Activated T-helper 1 cell treated with anti-CD3 and anti-CD28 coated beads, Interleukin-12 subunit alpha, Interleukin-12 subunit beta, Interleukin-2, Interleukin-4 antibody, amounts not matched to agents 30 ng/mL and 10 ng/mL and 1 ng/mL, durations not matched to agents 14 hours and 24 hours and 36 hours (primary cell): ENCODE results near the gene LRRC4B. TPM values are rescaled to one million over a fixed set of nuclear protein-coding genes. Genes with fewer than 3 reads are reported as not detected.
"Not testable (repeated sequence)": the region's sequence is repeated elsewhere in the genome, so short reads cannot be mapped to it uniquely, and the experiment has no call there.

Source experiments
- DNase-seq: peaks from one replicate; pipeline ENCODE4 v3.0.0; 2021; ENCODE audit warnings: low spot score
- H3K27ac Mint-ChIP-seq: one replicate; pipeline ENCODE4 v1.8.0; 2021; ENCODE audit warnings: mild to moderate bottlenecking, mixed read lengths
- H3K27me3 Mint-ChIP-seq: one replicate; pipeline ENCODE4 v1.8.0; 2022; ENCODE audit warnings: mild to moderate bottlenecking, moderate library complexity, mixed read lengths; ENCODE audit not compliant: insufficient read depth
- H3K36me3 Mint-ChIP-seq: one replicate; pipeline ENCODE4 v1.8.0; 2021; ENCODE audit warnings: low read depth, mixed read lengths
- H3K4me1 Mint-ChIP-seq: one replicate; pipeline ENCODE4 v1.8.0; 2021; ENCODE audit warnings: low read depth, mixed read lengths
- H3K4me3 Mint-ChIP-seq: one replicate; pipeline ENCODE4 v1.8.0; 2021; ENCODE audit warnings: mild to moderate bottlenecking, moderate library complexity, mixed read lengths
- H3K9me3 Mint-ChIP-seq: one replicate; pipeline ENCODE4 v1.8.0; 2021; ENCODE audit warnings: mixed read lengths
- intact Hi-C: fragments of 100-400 bp; cut with micrococcal nuclease; formaldehyde crosslinking; loops from one replicate; pipeline ENCODE4 v1.15.1; 2024
- total RNA-seq: library from RNA; stranded (reverse); gene quantifications from 2 replicates; pipeline ENCODE4 v1.2.3, GENCODE V29; 2022

The LRRC4B gene
- total RNA-seq, 1 donor from 2014 or later: 0.05 TPM

DNA sequence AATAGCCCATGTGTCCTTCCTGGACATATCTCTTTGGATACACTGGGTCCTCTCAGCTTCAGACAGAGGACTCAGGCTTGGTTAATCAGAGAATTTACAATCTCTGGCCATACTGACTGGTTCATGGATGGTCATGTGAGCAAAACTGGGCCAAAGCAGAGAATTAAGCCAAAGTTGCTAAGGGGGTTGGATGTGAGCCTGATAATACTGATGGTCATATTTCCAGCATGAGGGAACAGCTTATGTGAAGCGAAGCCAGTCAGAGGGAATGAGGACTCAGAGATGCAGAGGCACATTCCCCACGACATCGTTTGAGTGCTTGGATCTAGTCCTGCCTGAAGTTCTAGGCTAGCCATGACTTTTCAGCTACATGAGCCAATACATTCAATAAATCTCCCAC, 22.0 kb upstream of the LRRC4B start:
- peaks cover 9% of the 10 kb centered on the region for H3K27me3 Mint-ChIP-seq
- H3K27ac Mint-ChIP-seq: no peak overlapping the region
- no peak overlapping the region for H3K4me3 Mint-ChIP-seq
- H3K9me3 Mint-ChIP-seq: no peaks in the 10 kb centered on the region
- intact Hi-C loops: no loop called here
- no peaks in the 10 kb centered on the region for H3K4me1 Mint-ChIP-seq
- H3K36me3 Mint-ChIP-seq: no peaks in the 10 kb centered on the region
- DNase-seq: no peak

DNA sequence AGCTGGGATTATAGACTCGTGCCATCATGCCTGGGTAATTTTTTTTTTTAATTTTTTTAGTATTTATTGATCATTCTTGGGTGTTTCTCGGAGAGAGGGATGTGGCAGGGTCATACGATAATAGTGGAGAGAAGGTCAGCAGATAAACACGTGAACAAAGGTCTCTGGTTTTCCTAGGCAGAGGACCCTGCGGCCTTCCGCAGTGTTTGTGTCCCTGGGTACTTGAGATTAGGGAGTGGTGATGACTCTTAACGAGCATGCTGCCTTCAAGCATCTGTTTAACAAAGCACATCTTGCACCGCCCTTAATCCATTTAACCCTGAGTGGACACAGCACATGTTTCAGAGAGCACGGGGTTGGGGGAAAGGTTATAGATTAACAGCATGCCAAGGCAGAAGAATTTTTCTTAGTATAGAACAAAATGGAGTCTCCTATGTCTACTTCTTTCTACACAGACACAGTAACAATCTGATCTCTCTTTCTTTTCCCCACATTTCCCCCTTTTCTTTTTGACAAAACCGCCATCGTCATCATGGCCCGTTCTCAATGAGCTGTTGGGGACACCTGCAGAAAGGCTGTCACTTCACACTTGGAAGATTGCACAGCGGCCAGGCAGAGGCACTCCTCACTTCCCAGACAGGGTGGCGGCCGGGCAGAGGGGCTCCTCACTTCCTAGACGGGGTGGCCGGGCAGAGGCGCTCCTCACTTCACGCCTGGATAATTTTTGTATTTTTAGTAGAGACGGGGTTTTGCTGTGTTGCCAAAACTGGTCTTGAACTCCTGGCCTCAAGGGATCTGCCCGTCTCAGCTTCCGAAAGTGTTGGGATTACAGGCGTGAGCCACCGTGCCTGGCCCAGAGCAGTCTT, 13.8 kb upstream of the LRRC4B start:
- H3K27ac Mint-ChIP-seq, H3K27me3 Mint-ChIP-seq, H3K4me1 Mint-ChIP-seq, intact Hi-C loops, DNase-seq, H3K9me3 Mint-ChIP-seq, H3K36me3 Mint-ChIP-seq, H3K4me3 Mint-ChIP-seq: not testable (repeated sequence)

DNA sequence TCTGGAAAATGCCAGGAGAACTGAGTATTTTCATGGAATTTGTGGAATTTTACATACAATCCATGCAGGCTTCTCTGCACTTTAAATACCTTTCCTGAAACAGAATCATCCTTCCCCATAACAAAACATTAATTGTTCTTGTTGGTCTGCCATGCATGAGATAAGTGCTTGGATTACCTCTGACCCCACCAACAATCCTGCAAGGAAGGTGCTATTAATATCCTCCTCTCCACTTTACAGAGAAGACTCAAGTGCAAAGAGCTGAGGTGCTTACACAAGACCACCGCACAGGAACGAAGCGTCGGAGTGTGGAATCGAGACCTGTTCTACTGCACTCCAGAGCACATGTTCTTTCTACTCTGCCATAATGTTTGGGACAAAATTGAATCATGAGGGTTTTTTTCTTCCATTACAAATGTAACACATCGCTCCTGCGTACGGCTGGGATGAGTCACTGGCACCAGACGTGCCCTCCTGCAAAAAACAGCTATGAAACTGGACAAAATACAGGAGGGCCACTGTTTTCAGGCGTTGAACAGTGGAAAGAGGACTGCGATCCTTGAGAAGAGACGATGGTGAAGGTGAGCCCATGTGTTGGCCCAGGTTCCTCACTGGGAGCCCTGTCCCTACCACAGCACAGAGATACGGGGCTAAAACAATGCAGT, 12.9 kb upstream of the LRRC4B start:
- H3K36me3 Mint-ChIP-seq: no peaks in the 10 kb centered on the region
- no peak for DNase-seq
- H3K4me1 Mint-ChIP-seq: no peaks in the 10 kb centered on the region
- no peak overlapping the region for H3K27ac Mint-ChIP-seq
- no peaks in the 10 kb centered on the region for H3K9me3 Mint-ChIP-seq
- intact Hi-C loops: no loop called here
- H3K27me3 Mint-ChIP-seq: peaks cover 2% of the 10 kb centered on the region
- no peak overlapping the region for H3K4me3 Mint-ChIP-seq

DNA sequence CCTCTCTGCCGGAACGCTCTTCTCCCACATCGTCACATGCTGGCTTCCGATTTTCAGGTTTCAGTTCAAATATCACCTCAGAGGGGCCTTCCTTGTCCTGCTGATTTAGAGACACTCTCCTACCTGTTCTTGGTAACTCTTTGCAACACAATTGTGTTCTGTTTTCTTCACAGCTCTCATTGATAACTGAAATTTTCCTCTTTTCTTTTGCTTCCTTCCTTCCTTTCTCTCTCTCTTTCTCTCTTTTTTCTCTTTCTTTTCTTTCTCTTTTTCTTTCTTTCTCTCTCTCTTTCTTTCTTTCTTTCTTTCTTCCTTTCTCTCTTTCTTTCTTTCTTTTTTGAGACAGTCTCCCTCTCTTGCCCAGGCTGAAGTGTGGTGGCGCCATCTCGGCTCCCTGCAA, 12.0 kb upstream of the LRRC4B start:
- Mint-ChIP-seq H3K27me3 (peaks cover 2% of the 10 kb centered on the region), H3K36me3 (no peaks in the 10 kb centered on the region), H3K4me1 (no peaks in the 10 kb centered on the region), H3K9me3 (no peaks in the 10 kb centered on the region), H3K27ac (no peak overlapping the region), H3K4me3 (no peak overlapping the region)
- intact Hi-C loops: no loop called here
- DNase-seq: no peak

DNA sequence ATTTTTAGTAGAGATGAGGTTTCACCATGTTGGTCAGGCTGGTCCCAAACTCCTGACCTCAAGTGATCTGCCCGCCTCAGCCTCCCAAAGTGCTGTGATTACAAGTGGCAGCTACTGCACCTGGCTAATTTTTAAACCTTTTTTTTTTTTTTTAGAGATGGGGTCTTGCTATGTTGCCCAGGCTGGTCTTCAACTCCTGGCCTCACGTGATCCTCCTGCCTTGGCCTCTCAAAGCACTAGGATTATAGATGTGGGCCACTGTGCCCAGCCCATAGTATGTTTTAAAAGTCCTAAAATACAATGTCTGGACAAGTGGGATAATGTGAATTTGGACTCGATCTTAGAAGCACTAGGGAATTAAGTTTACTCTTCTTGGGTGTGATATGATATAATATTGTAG, 8.5 kb upstream of the LRRC4B start:
- H3K4me3 Mint-ChIP-seq, intact Hi-C loops, H3K27ac Mint-ChIP-seq, DNase-seq, H3K36me3 Mint-ChIP-seq, H3K4me1 Mint-ChIP-seq, H3K9me3 Mint-ChIP-seq, H3K27me3 Mint-ChIP-seq: not testable (repeated sequence)

DNA sequence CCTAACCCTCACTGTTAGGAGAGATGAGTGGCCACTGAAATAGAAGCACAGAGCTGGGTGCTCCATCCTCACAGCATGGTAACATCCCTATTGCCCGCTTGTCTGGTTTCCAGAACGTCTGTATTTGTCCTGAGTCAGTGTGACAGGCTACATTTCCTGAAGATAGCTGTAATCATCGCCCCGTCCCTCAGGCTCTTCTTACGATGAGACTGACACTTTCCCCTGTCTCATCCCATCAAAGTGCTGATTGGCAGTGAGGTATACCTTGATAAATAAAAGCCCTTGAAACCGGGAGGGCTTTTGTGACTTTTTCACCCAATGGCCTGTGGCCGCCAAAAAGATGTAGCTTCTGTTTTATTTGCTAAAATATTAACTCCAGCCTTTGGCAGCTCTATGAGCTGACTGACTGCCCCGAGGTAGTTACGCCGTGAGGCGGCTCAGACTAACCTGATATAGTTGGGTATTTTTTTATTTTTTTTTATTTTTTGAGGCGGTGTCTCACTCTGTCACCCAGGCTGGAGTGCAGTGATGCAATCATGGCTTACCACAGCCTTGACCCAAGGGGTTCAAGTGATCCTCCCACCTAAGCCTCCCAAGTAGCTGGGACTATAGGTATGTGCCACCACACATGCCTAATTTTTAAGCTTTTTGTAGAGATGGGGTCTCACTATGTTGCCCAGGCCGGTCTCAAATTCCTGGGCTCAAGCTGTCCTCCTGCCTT, 5.7 kb upstream of the LRRC4B start:
- no peak overlapping the region for H3K4me3 Mint-ChIP-seq
- no peaks in the 10 kb centered on the region for H3K4me1 Mint-ChIP-seq
- intact Hi-C loops: no loop called here
- H3K36me3 Mint-ChIP-seq: no peaks in the 10 kb centered on the region
- no peak overlapping the region for H3K27ac Mint-ChIP-seq
- H3K27me3 Mint-ChIP-seq: peaks cover 26% of the 10 kb centered on the region
- DNase-seq: no peak
- H3K9me3 Mint-ChIP-seq: no peaks in the 10 kb centered on the region

DNA sequence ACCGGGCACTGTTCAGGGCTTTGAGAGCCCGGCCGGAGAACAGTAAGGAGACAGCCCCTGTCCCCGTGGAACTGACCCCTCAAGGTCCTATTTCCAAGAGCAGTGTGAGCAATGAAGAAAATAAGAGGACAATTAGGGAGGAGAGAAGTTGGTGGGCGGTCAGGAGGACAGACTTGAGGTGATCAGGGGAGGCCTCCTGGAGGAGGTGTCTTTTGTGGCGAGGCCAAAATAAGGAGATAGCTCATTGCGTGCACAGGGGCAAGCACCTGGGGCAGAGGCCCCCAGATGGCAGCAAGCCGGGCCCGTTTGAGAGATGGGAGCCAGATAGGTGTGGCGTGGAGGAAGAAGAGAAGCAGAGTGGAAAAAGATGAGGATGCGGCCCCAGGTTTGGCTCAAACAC, 2.8 kb upstream of the LRRC4B start:
- H3K4me3 Mint-ChIP-seq: no peak overlapping the region
- DNase-seq: no peak
- peaks cover 33% of the 10 kb centered on the region for H3K27me3 Mint-ChIP-seq
- no peaks in the 10 kb centered on the region for H3K9me3 Mint-ChIP-seq
- no peak overlapping the region for H3K27ac Mint-ChIP-seq
- H3K36me3 Mint-ChIP-seq: no peaks in the 10 kb centered on the region
- H3K4me1 Mint-ChIP-seq: peaks cover 6% of the 10 kb centered on the region
- intact Hi-C loops: no loop called here

DNA sequence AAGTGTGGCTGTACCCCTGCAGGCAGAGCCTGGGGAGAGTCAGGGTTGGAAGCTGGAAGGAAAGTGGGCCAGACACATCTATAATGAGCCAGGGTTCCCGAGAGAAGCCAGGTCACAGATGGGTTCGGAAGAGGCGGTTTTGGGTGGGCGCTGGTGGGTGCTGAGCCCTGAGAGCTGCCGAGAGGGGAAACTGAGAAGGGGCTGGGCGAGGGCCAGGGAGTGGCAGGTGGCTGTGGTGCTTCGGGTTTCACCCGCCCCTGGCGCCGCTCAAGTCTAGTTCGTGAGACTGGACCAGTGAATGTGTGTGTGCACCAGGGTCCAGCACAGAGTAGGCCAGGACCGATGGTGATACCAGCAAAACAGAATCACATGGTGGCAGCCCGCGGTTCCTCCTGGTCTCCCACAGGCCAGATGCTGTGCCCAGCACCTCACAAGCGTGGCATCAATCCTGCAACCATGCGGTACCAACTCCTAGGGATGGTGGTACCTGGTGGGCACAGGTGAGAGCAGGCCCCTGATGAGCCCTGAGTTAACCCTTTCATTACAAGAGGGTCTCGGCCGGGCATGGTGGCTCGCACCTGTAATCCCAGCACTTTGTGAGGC, 1.8 kb upstream of the LRRC4B start:
- Mint-ChIP-seq H3K27me3 (peaks cover 42% of the 10 kb centered on the region), H3K4me3 (no peak overlapping the region), H3K36me3 (no peaks in the 10 kb centered on the region), H3K9me3 (no peaks in the 10 kb centered on the region), H3K4me1 (peaks cover 10% of the 10 kb centered on the region), H3K27ac (no peak overlapping the region)
- intact Hi-C loops: no loop called here
- no peak for DNase-seq

DNA sequence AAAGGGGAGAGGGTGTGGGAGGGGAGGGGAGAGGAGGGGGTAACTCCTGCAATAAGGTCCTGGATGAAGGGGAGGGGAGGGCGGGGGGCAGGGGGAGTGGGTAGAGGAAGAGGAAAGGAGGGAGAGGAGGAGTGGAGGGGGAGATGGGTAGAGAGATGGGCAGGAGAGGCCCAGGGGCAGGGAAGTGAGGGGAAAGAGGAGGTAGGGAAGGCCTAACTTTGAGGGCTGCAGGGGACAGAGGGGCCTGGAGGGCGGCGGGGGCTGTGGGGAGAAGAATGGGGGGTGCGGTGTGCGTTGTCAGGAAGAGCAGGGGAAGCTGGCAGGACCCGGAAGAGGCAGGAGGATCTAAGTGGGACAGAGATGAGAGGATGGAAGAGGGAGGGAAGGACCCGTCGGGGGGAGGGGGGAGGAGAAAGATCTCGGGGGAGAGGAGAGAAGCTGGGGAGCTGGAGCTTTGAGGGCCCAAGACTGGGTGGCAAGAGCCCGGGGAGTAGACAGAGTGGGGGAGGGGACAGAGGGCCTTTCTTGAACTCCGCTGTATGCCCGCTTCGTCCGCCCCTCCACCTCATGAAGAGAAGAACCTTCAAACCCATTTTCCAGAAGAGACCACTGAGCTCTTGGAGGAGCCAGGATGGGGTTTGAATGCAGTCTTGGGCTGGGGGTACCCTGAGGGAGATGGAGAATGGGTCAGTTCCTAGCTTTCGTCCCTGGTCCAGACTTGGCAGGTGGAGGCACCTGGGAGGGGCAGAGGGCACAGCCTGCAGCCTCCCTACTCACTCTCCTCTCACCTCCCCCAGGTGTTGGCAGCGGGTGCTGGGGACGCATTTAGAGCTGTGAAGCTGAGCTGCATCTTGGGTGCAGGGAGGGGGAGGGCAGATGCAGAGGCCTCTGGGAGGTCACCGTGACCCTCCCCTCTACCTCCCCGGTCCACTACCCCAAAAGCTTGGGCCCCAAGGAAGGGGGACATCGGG, 778 bp upstream of the LRRC4B start:
- Mint-ChIP-seq H3K4me1 (peaks cover 10% of the 10 kb centered on the region), H3K36me3 (no peaks in the 10 kb centered on the region), H3K4me3 (no peak overlapping the region), H3K9me3 (no peaks in the 10 kb centered on the region), H3K27ac (no peak overlapping the region), H3K27me3 (peaks cover 48% of the 10 kb centered on the region)
- intact Hi-C loops: no loop called here
- no peak for DNase-seq

DNA sequence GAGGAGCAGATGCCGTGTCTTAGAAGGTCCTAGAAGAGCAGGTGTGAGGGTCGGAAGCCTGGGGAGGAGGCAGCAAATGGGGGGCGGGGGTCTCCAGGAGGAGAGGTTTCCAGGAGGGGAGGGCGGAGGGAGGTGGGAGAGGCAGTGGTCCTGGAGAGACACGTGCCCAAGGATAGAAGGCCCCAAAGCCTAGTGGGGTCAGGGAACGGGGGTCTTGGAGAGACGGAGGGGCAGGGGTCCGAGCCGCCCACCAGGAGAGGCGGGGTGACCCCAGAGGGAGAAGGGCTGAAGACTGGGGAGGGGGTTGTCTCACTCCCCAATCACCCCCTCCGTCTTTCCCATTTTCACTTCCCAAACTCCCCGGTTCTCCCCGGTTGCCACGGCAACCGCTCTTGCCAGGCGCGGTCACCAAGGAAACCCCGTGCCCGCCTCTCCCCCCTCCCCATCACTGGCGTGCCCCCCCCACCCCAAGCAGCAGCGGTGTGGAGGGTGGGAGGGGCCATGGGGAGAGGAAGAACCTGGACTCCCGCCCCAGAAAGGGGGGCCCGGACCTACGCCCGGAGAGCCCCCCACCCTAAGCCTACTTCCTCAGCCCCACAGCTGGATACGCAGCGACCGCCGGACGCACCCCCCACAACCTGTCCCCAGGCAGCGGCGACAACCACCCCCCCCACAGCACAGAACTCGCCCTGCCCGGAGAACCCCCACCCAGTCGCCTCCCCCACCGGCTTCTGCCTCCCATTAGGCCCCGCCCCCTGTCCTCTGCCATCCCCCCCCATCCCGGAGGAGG, 988 bp downstream of the LRRC4B start:
- intact Hi-C loops: no loop called here
- H3K4me1 Mint-ChIP-seq: peaks cover 10% of the 10 kb centered on the region

DNA sequence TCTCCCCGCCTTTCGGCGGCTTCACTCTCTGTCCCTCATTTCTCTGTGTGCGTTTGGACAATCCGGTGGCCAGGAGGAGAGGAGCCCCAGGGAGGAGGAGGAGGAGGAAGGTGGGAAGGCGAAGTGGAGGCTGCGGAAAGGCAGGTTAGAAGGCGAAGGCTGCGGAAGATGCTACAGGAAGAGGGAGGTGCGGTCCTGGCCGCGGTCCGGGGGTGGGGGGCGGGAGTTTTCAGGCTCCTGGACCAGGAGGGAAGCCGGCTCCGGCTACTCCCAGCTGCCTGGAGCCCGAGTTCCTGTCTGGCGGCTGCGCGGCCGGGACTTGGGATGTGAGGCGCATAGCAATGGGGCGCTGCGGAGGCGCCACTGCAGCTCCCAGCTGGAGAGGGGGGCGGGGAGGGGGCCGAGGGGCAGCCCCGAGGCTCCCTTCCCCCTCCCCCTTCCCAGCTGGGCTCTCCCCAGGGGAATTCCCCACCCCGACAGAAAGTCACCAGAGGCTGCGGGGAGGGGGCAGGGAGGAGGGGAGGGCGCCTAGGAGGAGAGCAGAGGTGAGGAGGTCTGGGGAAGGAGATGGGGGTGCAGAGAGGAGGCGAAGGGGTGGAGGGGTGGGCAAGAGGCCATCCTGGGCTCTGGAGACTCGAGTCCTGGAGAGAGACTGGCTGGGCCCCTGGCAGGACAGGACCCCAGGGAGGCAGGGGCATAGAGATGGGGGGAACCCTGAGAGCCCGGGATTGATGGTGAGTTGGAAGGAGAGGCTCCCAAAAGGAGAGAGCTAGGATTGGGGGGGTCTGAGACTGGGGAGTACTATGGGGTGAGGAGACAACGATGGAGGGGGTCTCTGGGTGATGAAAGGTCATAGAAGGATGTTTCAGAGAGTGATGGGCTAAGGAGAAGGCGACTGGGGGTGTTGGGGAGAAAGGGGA, 2.0 kb downstream of the LRRC4B start:
- peak overlapping the region; percentile 64 for H3K4me3 Mint-ChIP-seq
- peaks cover 50% of the 10 kb centered on the region for H3K27me3 Mint-ChIP-seq
- DNase-seq: no peak
- H3K27ac Mint-ChIP-seq: no peak overlapping the region
- intact Hi-C loops: no loop called here
- H3K9me3 Mint-ChIP-seq: no peaks in the 10 kb centered on the region
- peaks cover 10% of the 10 kb centered on the region for H3K4me1 Mint-ChIP-seq
- no peaks in the 10 kb centered on the region for H3K36me3 Mint-ChIP-seq

More for the DNA sequence above, 988 bp downstream of the LRRC4B start:
- H3K27ac Mint-ChIP-seq: no peak overlapping the region
- DNase-seq: no peak
- H3K4me3 Mint-ChIP-seq: peak overlapping the region; percentile 37
- no peaks in the 10 kb centered on the region for H3K36me3 Mint-ChIP-seq
- no peaks in the 10 kb centered on the region for H3K9me3 Mint-ChIP-seq
- H3K27me3 Mint-ChIP-seq: peaks cover 50% of the 10 kb centered on the region
